ENCODE data around the gene CCDC57.

Gene CCDC57

DNA sequence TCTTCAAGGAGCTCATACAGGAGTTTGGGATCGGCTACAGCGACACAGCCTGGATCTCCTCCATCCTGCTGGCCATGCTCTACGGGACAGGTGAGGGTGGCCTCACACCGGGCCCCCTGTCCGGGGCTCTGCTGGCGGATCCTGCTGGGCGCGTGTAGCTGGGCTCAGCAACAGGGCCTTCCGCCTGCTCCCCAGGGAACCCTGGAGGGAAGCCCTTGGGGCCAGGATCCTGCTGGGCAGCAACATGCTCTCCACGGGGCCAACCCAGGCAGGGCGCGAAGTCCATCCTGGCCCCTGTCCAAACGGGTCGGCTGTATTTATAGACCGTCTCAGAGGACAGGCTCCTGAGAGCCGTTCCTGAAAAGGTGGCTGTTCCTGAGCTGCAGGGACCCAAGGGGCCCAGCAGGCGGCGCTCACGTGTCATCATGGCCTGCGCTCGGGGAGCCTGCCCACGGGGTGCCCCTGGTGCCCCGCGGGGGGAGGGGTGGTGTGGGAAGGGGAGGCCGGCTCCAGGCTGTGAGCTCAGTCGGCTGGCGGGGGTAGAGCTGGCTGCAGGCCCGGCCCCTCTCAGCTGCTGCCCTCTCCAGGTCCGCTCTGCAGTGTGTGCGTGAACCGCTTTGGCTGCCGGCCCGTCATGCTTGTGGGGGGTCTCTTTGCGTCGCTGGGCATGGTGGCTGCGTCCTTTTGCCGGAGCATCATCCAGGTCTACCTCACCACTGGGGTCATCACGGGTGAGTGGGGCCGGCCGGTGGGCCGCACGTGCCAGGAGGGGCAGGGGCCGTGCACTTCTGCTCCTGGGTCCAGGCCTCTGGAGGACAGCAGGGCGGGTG is 23.7 kb upstream of the CCDC57 start:
- TF ChIP-seq, protein P1, sequence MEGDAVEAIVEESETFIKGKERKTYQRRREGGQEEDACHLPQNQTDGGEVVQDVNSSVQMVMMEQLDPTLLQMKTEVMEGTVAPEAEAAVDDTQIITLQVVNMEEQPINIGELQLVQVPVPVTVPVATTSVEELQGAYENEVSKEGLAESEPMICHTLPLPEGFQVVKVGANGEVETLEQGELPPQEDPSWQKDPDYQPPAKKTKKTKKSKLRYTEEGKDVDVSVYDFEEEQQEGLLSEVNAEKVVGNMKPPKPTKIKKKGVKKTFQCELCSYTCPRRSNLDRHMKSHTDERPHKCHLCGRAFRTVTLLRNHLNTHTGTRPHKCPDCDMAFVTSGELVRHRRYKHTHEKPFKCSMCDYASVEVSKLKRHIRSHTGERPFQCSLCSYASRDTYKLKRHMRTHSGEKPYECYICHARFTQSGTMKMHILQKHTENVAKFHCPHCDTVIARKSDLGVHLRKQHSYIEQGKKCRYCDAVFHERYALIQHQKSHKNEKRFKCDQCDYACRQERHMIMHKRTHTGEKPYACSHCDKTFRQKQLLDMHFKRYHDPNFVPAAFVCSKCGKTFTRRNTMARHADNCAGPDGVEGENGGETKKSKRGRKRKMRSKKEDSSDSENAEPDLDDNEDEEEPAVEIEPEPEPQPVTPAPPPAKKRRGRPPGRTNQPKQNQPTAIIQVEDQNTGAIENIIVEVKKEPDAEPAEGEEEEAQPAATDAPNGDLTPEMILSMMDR (IDR thresholded peaks at IDR 0.05; ENCODE audit: borderline replicate concordance, insufficient read depth, low read depth, low read length) = peak; percentile 96
- no peak overlapping the region for H3K4me3 ChIP-seq (ENCODE audit: low read depth, low read length)

DNA sequence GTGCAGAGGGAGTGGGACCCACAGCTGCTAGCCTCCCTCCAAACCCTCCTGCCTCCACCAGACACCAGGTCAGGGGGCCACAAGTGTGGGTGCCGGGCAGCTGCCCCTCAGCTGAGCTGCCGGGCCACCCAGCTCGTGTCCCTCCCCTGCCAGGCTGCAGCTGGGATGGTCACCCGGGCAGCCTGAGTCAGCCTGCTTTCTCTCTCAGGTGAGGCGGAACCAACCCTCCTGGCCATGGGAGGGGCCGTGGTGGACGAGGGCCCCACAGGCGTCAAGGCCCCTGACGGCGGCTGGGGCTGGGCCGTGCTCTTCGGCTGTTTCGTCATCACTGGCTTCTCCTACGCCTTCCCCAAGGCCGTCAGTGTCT is 23.1 kb upstream of the CCDC57 start:
- H3K4me3 ChIP-seq (ENCODE audit: low read depth, low read length) = no peak overlapping the region
- TF ChIP-seq, protein P1 (IDR thresholded peaks at IDR 0.05; ENCODE audit: borderline replicate concordance, insufficient read depth, low read depth, low read length) = no peak

DNA sequence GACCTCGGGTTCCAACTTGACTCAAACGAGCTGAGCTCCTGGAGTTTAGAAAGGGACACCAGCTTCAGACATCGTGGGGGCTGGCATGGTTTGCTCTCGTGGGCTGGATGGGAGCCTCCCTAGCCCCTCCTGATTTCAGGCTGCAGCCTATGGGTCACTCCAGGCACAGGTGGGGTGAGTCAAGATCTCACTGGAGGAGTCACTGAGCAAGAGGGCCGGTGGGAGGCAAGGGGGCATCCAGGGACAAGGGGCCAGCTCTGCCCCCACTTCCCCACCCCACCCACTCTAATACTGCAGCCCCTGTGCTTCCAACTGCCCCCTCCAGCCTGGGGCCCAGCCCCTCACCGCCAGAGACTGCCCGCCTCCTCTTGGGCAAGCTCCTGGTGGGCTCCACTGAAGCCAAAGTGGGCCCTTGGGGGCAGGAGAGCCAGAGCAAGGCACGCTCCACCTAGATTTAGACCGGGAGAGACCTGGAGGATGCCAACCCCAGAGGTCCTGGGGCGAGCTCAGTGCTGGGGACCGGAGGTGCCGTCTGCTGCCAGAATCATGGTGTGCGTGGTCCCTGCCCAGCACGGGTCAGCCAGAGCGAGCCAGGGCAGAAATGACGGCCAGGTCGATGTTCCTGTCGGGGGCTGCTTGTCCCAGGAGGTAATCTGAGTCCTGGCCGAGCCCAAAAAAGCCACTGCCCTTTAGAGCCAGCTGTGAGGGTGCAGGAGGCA is 22.6 kb upstream of the CCDC57 start:
- TF ChIP-seq, protein P1 (IDR thresholded peaks at IDR 0.05; ENCODE audit: borderline replicate concordance, insufficient read depth, low read depth, low read length) = no peak
- no peak overlapping the region for H3K4me3 ChIP-seq (ENCODE audit: low read depth, low read length)

DNA sequence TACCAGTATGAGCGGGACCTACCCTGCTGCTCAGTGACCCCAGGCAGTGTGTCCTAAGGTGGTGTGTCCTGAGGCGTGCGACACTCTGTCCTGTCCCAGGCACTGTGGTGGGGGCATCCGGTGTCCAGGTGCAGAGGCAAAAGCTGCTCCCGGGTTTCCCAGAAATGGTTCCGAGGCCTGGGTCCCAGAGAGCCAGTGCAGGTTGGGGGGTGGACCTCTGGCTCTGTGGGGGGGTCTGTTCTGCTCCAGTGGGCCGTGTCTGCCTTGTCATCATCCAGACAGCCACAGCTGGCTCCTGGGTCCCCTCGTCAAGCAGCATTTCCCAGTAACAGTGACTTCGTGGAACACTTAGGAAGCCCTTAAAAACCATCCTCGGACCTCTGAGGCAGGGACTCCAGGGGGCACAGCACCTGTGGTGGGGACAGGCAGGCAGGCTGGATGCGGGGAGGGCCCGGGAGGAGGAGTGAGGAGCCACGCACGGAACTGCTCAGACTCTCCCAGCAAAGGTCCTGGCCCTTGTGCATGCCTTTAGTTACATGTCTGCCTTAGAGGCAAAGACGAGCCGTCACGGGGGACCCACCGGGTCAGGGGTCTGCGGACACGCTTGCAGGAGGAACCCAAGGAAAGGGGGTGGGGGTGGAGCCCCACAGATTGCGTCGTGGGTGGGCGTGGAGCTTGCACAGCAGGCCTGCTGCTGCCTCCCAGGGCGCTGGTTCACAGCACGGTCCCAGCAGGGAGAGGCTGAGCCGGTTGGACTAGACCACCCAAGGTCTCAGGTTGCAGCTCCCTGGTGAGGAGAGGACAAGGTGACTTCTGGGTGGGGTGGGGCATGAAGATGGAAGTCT is 21.8 kb upstream of the CCDC57 start:
- TF ChIP-seq, protein P1 (IDR thresholded peaks at IDR 0.05; ENCODE audit: borderline replicate concordance, insufficient read depth, low read depth, low read length) = no peak
- H3K4me3 ChIP-seq (ENCODE audit: low read depth, low read length) = no peak overlapping the region

DNA sequence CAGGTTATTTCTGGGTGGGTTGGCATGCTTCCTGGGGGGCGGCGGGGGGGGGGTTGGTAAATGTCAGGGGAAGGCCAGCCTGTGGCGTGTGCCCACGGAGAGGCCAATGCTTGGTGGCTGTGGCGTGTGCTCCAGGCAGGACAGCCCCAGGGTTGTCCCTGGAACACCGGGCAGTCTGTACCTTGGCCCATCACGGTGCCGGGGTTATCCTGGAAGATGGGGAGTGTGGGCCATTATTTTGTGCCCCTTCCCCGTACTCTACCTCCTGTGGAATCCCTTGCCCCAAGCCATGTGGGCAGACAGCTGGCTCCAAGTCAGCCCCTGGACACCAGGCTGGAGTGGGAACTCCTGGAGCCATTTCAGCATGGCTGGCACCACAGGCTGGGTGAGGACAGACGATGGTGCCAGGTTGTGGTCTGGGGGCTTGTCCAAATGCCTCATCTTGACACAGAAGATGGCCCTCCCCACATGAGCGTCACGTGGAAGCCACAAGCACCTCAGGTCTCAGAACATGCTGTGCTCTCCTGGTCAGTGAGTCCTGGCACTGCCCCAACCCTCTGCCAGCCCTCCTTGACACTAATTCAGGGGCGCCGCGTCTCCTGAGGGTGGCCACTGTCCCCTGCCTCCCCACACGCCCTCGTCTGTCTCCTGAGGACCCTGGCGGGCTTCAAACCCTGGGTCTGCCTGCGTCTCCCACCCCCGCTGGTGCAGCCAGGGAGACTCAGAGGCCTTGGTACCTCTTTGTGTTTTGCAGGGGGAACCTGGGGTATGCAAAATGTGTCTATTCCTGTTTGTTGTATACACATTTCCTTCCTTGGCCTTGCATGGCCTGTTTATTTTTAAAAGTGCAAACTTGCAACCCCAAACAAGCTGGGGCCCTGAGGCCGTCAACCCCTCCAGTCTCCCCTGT is 20.5 kb upstream of the CCDC57 start:
- TF ChIP-seq, protein P1 (IDR thresholded peaks at IDR 0.05; ENCODE audit: borderline replicate concordance, insufficient read depth, low read depth, low read length) = no peak
- peak overlapping the region; percentile 12 for H3K4me3 ChIP-seq (ENCODE audit: low read depth, low read length)

DNA sequence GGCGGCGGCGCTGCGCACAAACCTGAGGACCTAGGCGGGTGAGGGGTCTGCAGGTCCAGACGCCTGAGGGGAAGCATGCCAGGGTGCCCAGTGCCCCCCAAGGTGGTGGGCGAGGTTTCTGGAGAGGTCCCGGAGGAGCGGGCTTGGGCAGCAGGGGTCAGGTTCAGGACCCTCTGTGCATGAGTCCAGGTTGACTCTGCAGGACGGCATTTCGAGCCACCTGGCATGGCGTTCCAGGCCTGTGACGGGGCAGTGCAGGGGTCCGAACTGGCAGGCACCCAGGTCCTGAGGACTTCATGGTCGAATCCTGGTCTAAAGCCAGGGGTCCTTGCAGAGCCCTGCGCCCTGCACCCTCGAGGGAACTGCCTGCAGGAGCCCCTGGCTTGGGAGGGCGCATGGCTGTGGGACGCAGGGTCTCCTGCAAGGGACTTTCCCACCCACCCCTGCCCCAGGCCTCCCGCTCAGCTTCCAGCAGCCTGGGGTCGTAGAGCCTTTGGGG is 19.7 kb upstream of the CCDC57 start:
- H3K4me3 ChIP-seq (ENCODE audit: low read depth, low read length) = no peak overlapping the region
- TF ChIP-seq, protein P1 (IDR thresholded peaks at IDR 0.05; ENCODE audit: borderline replicate concordance, insufficient read depth, low read depth, low read length) = no peak

Measured in GM12875 (cell line).